Muscle of back (tissue), 11 donors: Measurements from ENCODE around the gene ATP6V0E1. TPM values are rescaled to one million over a fixed set of nuclear protein-coding genes. Genes with fewer than 3 reads are reported as not detected.
"Not testable (repeated sequence)": the region's sequence is repeated elsewhere in the genome, so short reads cannot be mapped to it uniquely, and the experiment has no call there.

Source experiments
- DNase-seq, 3 donors: peaks; one replicate each; pipeline versions ENCODE4 v3.0.0 to v3.0.0-alpha.2; 2013
- polyA plus RNA-seq, 10 donors: library from polyadenylated mRNA; unstranded; fragments of 120-200 nt; gene quantifications; one replicate each; pipeline ENCODE4 v1.2.1, GENCODE V29; 2013; ENCODE audit not compliant: insufficient read length in 10 of 10

Gene ATP6V0E1
- polyA plus RNA-seq, 10 donors, result 88.1 to 115 (median 101) TPM

GRCh38 chr5:173065155-173065554 lies 81.6 kb downstream of the ATP6V0E1 start:
- no peak for DNase-seq

- DNase-seq, result peak in 1 of 3 donors; percentile 4
These were observed 86.1 kb downstream of the ATP6V0E1 start for GRCh38 chr5:173069671-173070070.

DNA sequence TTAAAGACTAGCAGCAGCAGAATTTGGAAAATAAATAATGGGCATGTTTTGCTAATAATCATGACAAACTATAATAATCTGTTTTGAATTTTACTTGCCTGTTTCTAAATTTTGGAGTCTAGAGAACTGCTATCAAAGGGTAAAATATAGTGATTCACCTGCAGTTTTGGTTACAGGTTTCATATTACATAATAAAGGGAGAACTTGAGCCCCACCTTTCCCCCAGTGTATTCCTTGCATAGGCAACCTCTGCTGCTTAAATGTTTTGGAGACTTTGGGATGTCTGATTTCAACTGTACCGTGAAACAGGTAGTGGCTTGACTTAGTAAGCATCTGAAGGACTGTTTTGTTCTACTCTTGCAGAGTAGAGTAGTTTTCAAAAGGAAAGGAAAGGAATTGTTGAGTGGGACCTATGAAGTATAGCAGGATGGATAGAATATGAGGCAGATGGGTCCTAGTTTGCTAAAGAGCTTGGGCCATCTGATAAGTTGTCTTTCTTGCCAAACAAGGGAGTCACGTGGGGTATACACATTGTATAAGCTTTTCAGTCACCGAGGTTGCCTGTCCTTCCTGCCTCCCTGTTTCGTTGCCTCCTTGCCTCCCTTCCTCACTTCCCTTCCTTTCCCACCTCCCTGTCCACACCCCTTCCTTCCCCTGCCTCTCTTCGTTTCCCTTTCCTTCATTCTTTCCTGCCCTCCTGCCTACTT lies 91.7 kb downstream of the ATP6V0E1 start:
- no peak for DNase-seq

- DNase-seq, result no peak
These were observed 92.4 kb downstream of the ATP6V0E1 start for GRCh38 chr5:173075970-173076369.

- DNase-seq, result not testable (repeated sequence)
These were observed 92.9 kb downstream of the ATP6V0E1 start for GRCh38 chr5:173076471-173076870.

DNA sequence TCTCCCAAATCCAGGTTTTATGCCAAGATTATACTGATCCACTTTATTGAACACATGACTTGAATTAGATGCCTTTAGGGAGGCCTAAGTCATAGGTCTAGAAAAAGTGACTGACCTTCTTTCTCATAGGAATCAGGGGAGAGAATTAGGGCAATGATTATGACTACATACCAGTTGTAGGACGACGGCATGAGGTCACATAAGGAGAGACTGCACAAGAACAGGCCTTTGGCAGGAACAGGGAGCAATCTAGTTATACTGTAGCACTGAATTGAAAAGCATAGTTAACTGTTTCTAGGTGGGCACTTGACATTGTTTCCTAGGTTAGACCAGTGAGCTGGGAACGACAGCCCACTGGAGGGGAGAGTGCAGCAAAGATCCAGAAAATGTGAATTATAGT lies 95.3 kb downstream of the ATP6V0E1 start:
- no peak for DNase-seq

Other genes starting within 250 kb of the ATP6V0E1 start
- 100 to 1,000 TPM in 5 of 10 donors, 10 to 100 TPM in 5; 37.5 to 170 (median 102) TPM for gene DUSP1, start 212.6 kb upstream of the ATP6V0E1 start, polyA plus RNA-seq
- gene ERGIC1, start 149.5 kb upstream of the ATP6V0E1 start, polyA plus RNA-seq, result 100 to 1,000 TPM in 1 of 10 donors, 10 to 100 TPM in 9; 85.1 to 102 (median 91.8) TPM
- gene RPL26L1, start 24.3 kb upstream of the ATP6V0E1 start, polyA plus RNA-seq, result 10 to 100 TPM; 29.9 to 49.1 (median 37.0) TPM
- 10 to 100 TPM in 1 of 10 donors, 1 to 10 TPM in 9; 6.1 to 11.2 (median 8.4) TPM for gene CREBRF, start 72.6 kb downstream of the ATP6V0E1 start, polyA plus RNA-seq
- 10 to 100 TPM; 10.9 to 13.2 (median 12.4) TPM for gene BNIP1, start 160.8 kb downstream of the ATP6V0E1 start, polyA plus RNA-seq